CD14-positive monocyte (primary cell): ENCODE measurements around the gene ARMC12. TPM values are rescaled to one million over a fixed set of nuclear protein-coding genes. Genes with fewer than 3 reads are reported as not detected.

ENCODE experiments used
- DNase-seq, 3 donors: peaks; one replicate each; pipeline ENCODE4 v3.0.0-alpha.2; 2011 to 2022
- H2AFZ ChIP-seq: 2 replicates; pipeline ENCODE4 v1.6.0; 2012; ENCODE audit warnings: mild to moderate bottlenecking, low read depth, low read length, inconsistent platforms; ENCODE audit not compliant: insufficient read depth, poor library complexity, severe bottlenecking
- H3K27ac ChIP-seq, 2 donors: 1 replicate in 1 of 2; 2 replicates in 1 of 2; pipeline ENCODE4 v1.5.1; 2012 to 2013; ENCODE audit warnings: low read length in 2 of 2, control low read depth in 1 of 2, inconsistent platforms in 1 of 2, low read depth in 1 of 2, mild to moderate bottlenecking in 1 of 2
- H3K27me3 ChIP-seq, 2 donors: one replicate each; pipeline versions ENCODE4 v1.6.0 to v1.6.1; 2011 to 2013; ENCODE audit warnings: low read length in 2 of 2; ENCODE audit not compliant: control insufficient read depth in 2 of 2, insufficient read depth in 2 of 2
- H3K36me3 ChIP-seq, 2 donors: replicated peaks in 1 of 2; 1 replicate in 1 of 2; 2 replicates in 1 of 2; pipeline versions ENCODE4 v1.5.1 to v1.6.1; 2012 to 2013; ENCODE audit warnings: low read length in 2 of 2, control low read depth in 1 of 2, inconsistent platforms in 1 of 2, mild to moderate bottlenecking in 1 of 2; ENCODE audit not compliant: insufficient read depth in 2 of 2, control insufficient read depth in 1 of 2
- H3K4me1 ChIP-seq, 2 donors: 1 replicate in 1 of 2; 2 replicates in 1 of 2; pipeline versions ENCODE4 v1.5.1 to v1.6.1; 2012 to 2013; ENCODE audit warnings: low read length in 2 of 2, control low read depth in 1 of 2, inconsistent platforms in 1 of 2, mild to moderate bottlenecking in 1 of 2, moderate library complexity in 1 of 2; ENCODE audit not compliant: insufficient read depth in 2 of 2, control insufficient read depth in 1 of 2
- H3K4me2 ChIP-seq: replicated peaks from 2 replicates; pipeline ENCODE3; 2012; ENCODE audit warnings: low read length, moderate library complexity, mild to moderate bottlenecking; ENCODE audit not compliant: poor library complexity, severe bottlenecking; ENCODE audit errors: extremely low read depth
- H3K4me3 ChIP-seq, 3 experiments: fragments of 200-600 bp in 1 of 3; sonication (generic) in 1 of 3; replicated peaks in 1 of 3; 1 replicate in 2 of 3; 2 replicates in 1 of 3; pipeline ENCODE4 v1.5.1; 2011 to 2013; ENCODE audit warnings: low read length in 3 of 3, mild to moderate bottlenecking in 3 of 3, control low read depth in 2 of 3, low read depth in 2 of 3, inconsistent platforms in 1 of 3, moderate library complexity in 1 of 3
- H3K79me2 ChIP-seq: 2 replicates; pipeline ENCODE4 v1.6.0; 2012; ENCODE audit warnings: mild to moderate bottlenecking, control low read depth, inconsistent platforms, low read length, moderate library complexity; ENCODE audit not compliant: insufficient read depth
- H3K9ac ChIP-seq: 2 replicates; pipeline ENCODE4 v1.6.0; 2017; ENCODE audit warnings: low read length, mild to moderate bottlenecking; ENCODE audit not compliant: insufficient read depth, poor library complexity, severe bottlenecking
- H3K9me3 ChIP-seq, 2 donors: replicated peaks in 1 of 2; 1 replicate in 1 of 2; 2 replicates in 1 of 2; pipeline versions ENCODE4 v1.5.1 to v1.6.1; 2012 to 2013; ENCODE audit warnings: low read length in 2 of 2, control low read depth in 1 of 2; ENCODE audit not compliant: control insufficient read depth in 1 of 2, insufficient read depth in 1 of 2
- H4K20me1 ChIP-seq: 2 replicates; pipeline ENCODE4 v1.6.0; 2012; ENCODE audit warnings: mild to moderate bottlenecking, low read length, control low read depth, moderate library complexity; ENCODE audit not compliant: insufficient read depth
- H3K27ac Mint-ChIP-seq, 7 donors: one replicate each; pipeline ENCODE4 v1.8.0; 2020; ENCODE audit warnings: mild to moderate bottlenecking in 7 of 7, mixed read lengths in 7 of 7, moderate library complexity in 6 of 7, inconsistent platforms in 2 of 7
- H3K27me3 Mint-ChIP-seq, 3 donors: one replicate each; pipeline ENCODE4 v1.8.0; 2021 to 2022; ENCODE audit warnings: low read depth in 3 of 3, mild to moderate bottlenecking in 3 of 3, mixed read lengths in 3 of 3, moderate library complexity in 3 of 3, inconsistent platforms in 1 of 3
- H3K36me3 Mint-ChIP-seq, 2 donors: one replicate each; pipeline ENCODE4 v1.8.0; 2020; ENCODE audit warnings: mixed read lengths in 2 of 2, inconsistent platforms in 1 of 2, mild to moderate bottlenecking in 1 of 2
- H3K4me1 Mint-ChIP-seq: one replicate; pipeline ENCODE4 v1.8.0; 2020; ENCODE audit warnings: mild to moderate bottlenecking, mixed read lengths
- H3K4me3 Mint-ChIP-seq, 2 donors: one replicate each; pipeline ENCODE4 v1.8.0; 2020; ENCODE audit warnings: mild to moderate bottlenecking in 2 of 2, mixed read lengths in 2 of 2, moderate library complexity in 1 of 2
- H3K9me3 Mint-ChIP-seq, 7 donors: one replicate each; pipeline ENCODE4 v1.8.0; 2020 to 2022; ENCODE audit warnings: mixed read lengths in 7 of 7, mild to moderate bottlenecking in 6 of 7, moderate library complexity in 6 of 7, inconsistent platforms in 2 of 7
- CTCF ChIP-seq: fragments of 200-600 bp; IDR thresholded peaks from one replicate; pipeline ENCODE4 v1.8.0; 2022; ENCODE audit warnings: antibody characterized with exemption, mild to moderate bottlenecking
- WGBS: methylation state at CpG from one replicate; pipeline ENCODE4 v1.1.5; 2013; ENCODE audit warnings: missing lambda C conversion rate; ENCODE audit not compliant: insufficient coverage; 5-methylcytosine and 5-hydroxymethylcytosine counted together
- intact Hi-C, 2 donors: fragments of 100-400 bp; cut with micrococcal nuclease; formaldehyde crosslinking; loops; one replicate each; pipeline versions ENCODE4 v1.15.0 to v1.15.1; 2023
- polyA plus RNA-seq, 3 donors: library from polyadenylated mRNA; depleted of rRNA in 1 of 3; unstranded in 2 of 3; stranded (reverse) in 1 of 3; fragments of 300-500 nt in 2 of 3; fragments of >200 nt in 1 of 3; fragmentation: Illumina TruSeq in 2 of 3; gene quantifications; 1 replicate in 2 of 3; 2 replicates in 1 of 3; pipeline ENCODE4 v1.2.3, GENCODE V29; 2012 to 2021

Gene ARMC12
- polyA plus RNA-seq, 3 donors, result 2.7 TPM; not detected in 2

GRCh38 chr6:35737413-35738211, 780 bp downstream of the ARMC12 start:
- peaks cover 24% of the 10 kb centered on the region for H3K4me1 Mint-ChIP-seq
- peaks cover 0 to 2% (median 0%) of the 10 kb centered on the region in 7 donors for H3K9me3 Mint-ChIP-seq
- peak; percentile 78 for TF ChIP-seq CTCF
- H3K27me3 ChIP-seq, result no peaks in the 10 kb centered on the region
- no peaks in the 10 kb centered on the region for H3K9me3 ChIP-seq
- no peak overlapping the region for H2AFZ ChIP-seq
- H3K9ac ChIP-seq, result no peak overlapping the region
- H4K20me1 ChIP-seq, result no peaks in the 10 kb centered on the region
- no peaks in the 10 kb centered on the region for H3K27me3 Mint-ChIP-seq
- peaks cover 15 to 34% of the 10 kb centered on the region in 2 donors for H3K4me1 ChIP-seq
- H3K36me3 ChIP-seq, result no peaks in the 10 kb centered on the region
- H3K27ac ChIP-seq, result no peak overlapping the region
- no peak overlapping the region for H3K4me3 Mint-ChIP-seq
- H3K27ac Mint-ChIP-seq, result peak overlapping the region in 3 of 7 donors; percentile 45 to 84 (median 73)
- no peak overlapping the region for H3K4me3 ChIP-seq
- intact Hi-C loops, result loop anchor here (1.0 to 10.0 kb wide), 4 partner anchors 153 to 443 kb away; partner anchors contain the start of gene DEF6 (in 1 of the 2)
- peak; percentile 61 to 79 (median 75) for DNase-seq
- no peaks in the 10 kb centered on the region for H3K79me2 ChIP-seq
- no peak overlapping the region for H3K4me2 ChIP-seq
- WGBS, result 73% methylated on average over 12 of the region's 16 CpGs
- H3K36me3 Mint-ChIP-seq, result no peaks in the 10 kb centered on the region

GRCh38 chr6:35739645-35740524, 3.1 kb downstream of the ARMC12 start:
- no peak overlapping the region for H3K27ac ChIP-seq
- H3K27me3 Mint-ChIP-seq, result no peaks in the 10 kb centered on the region
- peak overlapping the region in 2 of 7 donors; percentile 6 to 66 for H3K27ac Mint-ChIP-seq
- H3K4me1 Mint-ChIP-seq, result peaks cover 18% of the 10 kb centered on the region
- H4K20me1 ChIP-seq, result no peaks in the 10 kb centered on the region
- H3K9ac ChIP-seq, result no peak overlapping the region
- intact Hi-C loops, result loop anchor here (5.0 to 10.0 kb wide), 2 partner anchors 218 to 445 kb away; partner anchors contain the start of gene DEF6 (in 1 of the 2)
- no peak for DNase-seq
- H3K36me3 ChIP-seq, result no peaks in the 10 kb centered on the region
- no peak overlapping the region for H2AFZ ChIP-seq
- H3K4me3 ChIP-seq, result no peak overlapping the region
- no peak for TF ChIP-seq CTCF
- peaks cover 0 to 2% (median 0%) of the 10 kb centered on the region in 7 donors for H3K9me3 Mint-ChIP-seq
- no peaks in the 10 kb centered on the region for H3K36me3 Mint-ChIP-seq
- no peaks in the 10 kb centered on the region for H3K79me2 ChIP-seq
- 75% methylated on average over 4 of the region's 5 CpGs for WGBS
- no peaks in the 10 kb centered on the region for H3K27me3 ChIP-seq
- H3K4me1 ChIP-seq, result peaks cover 8 to 24% of the 10 kb centered on the region in 2 donors
- no peaks in the 10 kb centered on the region for H3K9me3 ChIP-seq
- H3K4me2 ChIP-seq, result no peak overlapping the region
- no peak overlapping the region for H3K4me3 Mint-ChIP-seq
